Endothelial cell of umbilical vein (primary cell): ENCODE results near the gene MXD4. TPM values are rescaled to one million over a fixed set of nuclear protein-coding genes. Genes with fewer than 3 reads are reported as not detected.

Source experiments
- BruUV-seq: library from RNA; stranded (reverse); fragments of 400-500 nt; replicated peaks from 2 replicates; lab custom pipeline; 2021; lab: Mats Ljungman, UMichigan
- CTCF ChIA-PET: fragments of 300-600, 350-600 bp; sonication (Branson Sonifier 250); formaldehyde crosslinking; loops from one replicate; lab custom pipeline; 2021; ENCODE audit warnings: antibody characterized with exemption, inconsistent platforms; lab: Charles Lee
- POLR2A ChIA-PET: fragments of 300-600, 350-600 bp; sonication (Branson Sonifier 250); formaldehyde crosslinking; loops from one replicate; lab custom pipeline; 2021; ENCODE audit warnings: antibody characterized with exemption, inconsistent platforms; lab: Charles Lee
- DNase-seq: peaks from one replicate; pipeline ENCODE4 v3.0.0-alpha.2; 2011; ENCODE audit warnings: low read depth, low spot score
- FAIRE-seq: peaks from 2 replicates; lab custom pipeline; 2011; peaks lifted over from hg19 to GRCh38; lab: Jason Lieb, UNC
- H2AFZ ChIP-seq: 2 replicates; pipeline ENCODE4 v1.6.0; 2012; ENCODE audit warnings: low read depth, low read length, control low read depth, inconsistent platforms
- H3K27ac ChIP-seq: 2 replicates; pipeline ENCODE4 v1.5.1; 2011; ENCODE audit warnings: low read depth, mild to moderate bottlenecking, control low read depth, low read length, moderate library complexity; ENCODE audit not compliant: insufficient read depth
- H3K27me3 ChIP-seq, 2 experiments: 2 replicates each; pipeline versions ENCODE4 v1.6.0 to v1.6.1; 2011; ENCODE audit warnings: low read length in 2 of 2, mixed read lengths in 1 of 2; ENCODE audit not compliant: control insufficient read depth in 2 of 2, insufficient read depth in 2 of 2
- H3K36me3 ChIP-seq, 2 experiments: 2 replicates in 1 of 2; 3 replicates in 1 of 2; pipeline ENCODE4 v1.5.1; 2011; ENCODE audit warnings: low read length in 2 of 2, mild to moderate bottlenecking in 1 of 2, moderate library complexity in 1 of 2; ENCODE audit not compliant: control insufficient read depth in 2 of 2, insufficient read depth in 2 of 2; ENCODE audit errors: extremely low read depth in 1 of 2
- H3K4me1 ChIP-seq: 3 replicates; pipeline ENCODE4 v1.5.1; 2011; ENCODE audit warnings: mild to moderate bottlenecking, low read length; ENCODE audit not compliant: control insufficient read depth, insufficient read depth; ENCODE audit errors: extremely low read depth
- H3K4me2 ChIP-seq: 2 replicates; pipeline ENCODE4 v1.6.1; 2011; ENCODE audit warnings: low read length, control low read depth, mixed read lengths; ENCODE audit not compliant: insufficient read depth
- H3K4me3 ChIP-seq, 3 experiments: fragments of 200-600 bp in 1 of 3; sonication (generic), shearing (Covaris generic) in 1 of 3; replicated peaks in 1 of 3; 2 replicates each; pipeline ENCODE4 v1.5.1; 2011 to 2016; ENCODE audit warnings: control low read depth in 3 of 3, low read length in 3 of 3, mild to moderate bottlenecking in 2 of 3, inconsistent platforms in 1 of 3, low read depth in 1 of 3, moderate library complexity in 1 of 3; ENCODE audit not compliant: insufficient read depth in 1 of 3
- H3K79me2 ChIP-seq: 2 replicates; pipeline ENCODE4 v1.6.0; 2012; ENCODE audit warnings: low read length, inconsistent platforms; ENCODE audit not compliant: control insufficient read depth, insufficient read depth
- H3K9ac ChIP-seq: replicated peaks from 2 replicates; pipeline ENCODE3; 2011; ENCODE audit warnings: low read length, control low read depth; ENCODE audit not compliant: insufficient read depth; ENCODE audit errors: extremely low read depth
- H3K9me1 ChIP-seq: replicated peaks from 3 replicates; pipeline ENCODE4 v1.6.0; 2011; ENCODE audit warnings: mild to moderate bottlenecking, low read length; ENCODE audit not compliant: control insufficient read depth, insufficient read depth; ENCODE audit errors: extremely low read depth
- H3K9me3 ChIP-seq: replicated peaks from 2 replicates; pipeline ENCODE4 v1.5.1; 2012; ENCODE audit warnings: low read length, inconsistent platforms; ENCODE audit not compliant: control insufficient read depth, insufficient read depth
- H4K20me1 ChIP-seq: replicated peaks from 2 replicates; pipeline ENCODE3; 2011; ENCODE audit warnings: mild to moderate bottlenecking, low read length; ENCODE audit not compliant: control insufficient read depth, insufficient read depth; ENCODE audit errors: extremely low read depth
- EZH2 ChIP-seq: IDR thresholded peaks from 2 replicates; pipeline ENCODE4 v1.6.1; 2012; ENCODE audit warnings: borderline replicate concordance, low read depth, mild to moderate bottlenecking, moderate library complexity, low read length, inconsistent platforms; ENCODE audit not compliant: severe bottlenecking
- FOS ChIP-seq: IDR thresholded peaks from 2 replicates; pipeline ENCODE4 v1.6.1; 2011; ENCODE audit warnings: mild to moderate bottlenecking, low read length, moderate library complexity, borderline replicate concordance; ENCODE audit not compliant: insufficient read depth
- GATA2 ChIP-seq: IDR thresholded peaks from 2 replicates; pipeline ENCODE4 v1.7.0; 2011; ENCODE audit warnings: low read depth, mild to moderate bottlenecking, moderate library complexity, mixed read lengths, low read length; ENCODE audit not compliant: insufficient read length, insufficient read depth
- MYC ChIP-seq: IDR thresholded peaks from one replicate; pipeline ENCODE4 v1.6.1; 2011; ENCODE audit warnings: mild to moderate bottlenecking, low read depth, low read length
- POLR2A ChIP-seq: IDR thresholded peaks from 2 replicates; pipeline ENCODE4 v1.6.1; 2012; ENCODE audit warnings: low read depth, mild to moderate bottlenecking, control low read depth, low read length
- POLR2AphosphoS5 ChIP-seq: IDR thresholded peaks from 2 replicates; pipeline ENCODE4 v1.6.1; 2012; ENCODE audit warnings: low read depth, mild to moderate bottlenecking, control low read depth, low read length, moderate library complexity; ENCODE audit not compliant: insufficient read depth
- dilution Hi-C: fragments of 300-500 bp; cut with MboI; formaldehyde crosslinking; loops from one replicate; pipeline ENCODE4 v1.15.0; 2019; ENCODE audit warnings: low sequenced_read_pairs; ENCODE audit not compliant: extremely low pct_ligation_motif_present
- intact Hi-C: fragments of 100-400 bp; cut with micrococcal nuclease; formaldehyde crosslinking; loops from one replicate; pipeline ENCODE4 v1.10.0; 2022
- polyA plus RNA-seq, 4 experiments: library from polyadenylated mRNA; depleted of rRNA in 3 of 4; stranded (reverse) in 3 of 4; unstranded in 1 of 4; fragments of >200 nt; gene quantifications; 2 replicates each; pipeline versions ENCODE4 v1.2.1 to v1.2.3, GENCODE V29; 2011 to 2012; ENCODE audit warnings: missing spikeins in 1 of 4
- total RNA-seq: library from RNA; stranded (reverse); gene quantifications from 2 replicates; pipeline ENCODE4 v1.2.3, GENCODE V29; 2021
- TF ChIP-seq, protein P1 (sequence below): IDR thresholded peaks from 2 replicates; pipeline ENCODE4 v1.6.1; 2011; ENCODE audit not compliant: insufficient read depth, insufficient read length
- TF ChIP-seq, protein P2 (sequence below), 2 donors: IDR thresholded peaks; 1 replicate in 1 of 2; 2 replicates in 1 of 2; pipeline ENCODE4 v1.5.1; 2011; ENCODE audit warnings: low read length in 2 of 2, mild to moderate bottlenecking in 2 of 2, moderate library complexity in 2 of 2, control low read depth in 1 of 2, inconsistent platforms in 1 of 2, low read depth in 1 of 2; ENCODE audit not compliant: insufficient read depth in 1 of 2; ENCODE audit errors: extremely low read depth in 1 of 2

Gene MXD4
- total and polyA plus RNA-seq, 2 donors (not counting 3 experiments of a cell fraction or from before 2014, with no cell fraction given) = 62.7 to 74.1 TPM

DNA sequence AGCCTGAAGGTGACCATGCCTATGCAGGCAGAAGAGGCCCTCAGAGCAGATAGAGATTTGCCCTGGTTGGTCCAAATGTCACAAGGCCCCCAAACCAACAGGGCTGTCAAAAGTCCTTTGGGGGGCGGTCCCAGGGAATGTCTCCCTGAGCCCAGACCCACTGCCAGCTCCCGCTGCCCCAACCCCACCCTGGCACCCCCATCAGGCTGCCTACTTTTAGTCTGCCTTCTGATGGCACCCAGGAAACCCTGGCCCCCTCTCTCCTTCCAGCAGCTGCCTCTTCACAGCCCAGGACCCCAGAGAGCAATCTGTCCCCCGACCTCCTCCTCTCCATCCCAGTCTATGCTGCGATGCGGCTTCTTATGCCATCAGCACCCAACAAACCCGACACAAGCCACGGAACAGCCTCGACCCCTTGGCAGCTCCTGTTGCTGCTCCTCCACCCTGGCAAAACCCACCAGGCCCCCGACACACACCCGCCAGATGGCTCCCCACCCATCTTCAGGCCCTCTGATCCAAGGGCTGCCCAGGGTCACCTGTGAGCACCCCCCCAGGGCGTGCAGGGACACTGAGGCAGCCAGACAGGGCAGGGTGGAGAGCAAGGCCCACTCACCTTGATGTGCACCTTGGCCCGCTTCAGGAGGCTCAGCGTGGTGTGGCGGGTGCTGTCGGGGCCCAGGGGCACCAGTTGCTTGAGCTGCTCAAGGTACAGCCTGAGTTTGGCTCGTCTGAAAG is 9.9 kb downstream of the MXD4 start:
- FAIRE-seq (no peak), DNase-seq (no peak)
- TF ChIP-seq POLR2AphosphoS5 (no peak), EZH2 (no peak), GATA2 (no peak), POLR2A (no peak), MYC (no peak), FOS (no peak)
- TF ChIP-seq, protein P1, sequence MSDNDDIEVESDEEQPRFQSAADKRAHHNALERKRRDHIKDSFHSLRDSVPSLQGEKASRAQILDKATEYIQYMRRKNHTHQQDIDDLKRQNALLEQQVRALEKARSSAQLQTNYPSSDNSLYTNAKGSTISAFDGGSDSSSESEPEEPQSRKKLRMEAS = no peak
- TF ChIP-seq, protein P2, sequence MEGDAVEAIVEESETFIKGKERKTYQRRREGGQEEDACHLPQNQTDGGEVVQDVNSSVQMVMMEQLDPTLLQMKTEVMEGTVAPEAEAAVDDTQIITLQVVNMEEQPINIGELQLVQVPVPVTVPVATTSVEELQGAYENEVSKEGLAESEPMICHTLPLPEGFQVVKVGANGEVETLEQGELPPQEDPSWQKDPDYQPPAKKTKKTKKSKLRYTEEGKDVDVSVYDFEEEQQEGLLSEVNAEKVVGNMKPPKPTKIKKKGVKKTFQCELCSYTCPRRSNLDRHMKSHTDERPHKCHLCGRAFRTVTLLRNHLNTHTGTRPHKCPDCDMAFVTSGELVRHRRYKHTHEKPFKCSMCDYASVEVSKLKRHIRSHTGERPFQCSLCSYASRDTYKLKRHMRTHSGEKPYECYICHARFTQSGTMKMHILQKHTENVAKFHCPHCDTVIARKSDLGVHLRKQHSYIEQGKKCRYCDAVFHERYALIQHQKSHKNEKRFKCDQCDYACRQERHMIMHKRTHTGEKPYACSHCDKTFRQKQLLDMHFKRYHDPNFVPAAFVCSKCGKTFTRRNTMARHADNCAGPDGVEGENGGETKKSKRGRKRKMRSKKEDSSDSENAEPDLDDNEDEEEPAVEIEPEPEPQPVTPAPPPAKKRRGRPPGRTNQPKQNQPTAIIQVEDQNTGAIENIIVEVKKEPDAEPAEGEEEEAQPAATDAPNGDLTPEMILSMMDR (IDR thresholded peaks at IDR 0.05; ENCODE audit: extremely low read depth in 1 of 2, insufficient read depth in 1 of 2, low read depth in 1 of 2, low read length in 2 of 2) = no peak
- H3K27ac ChIP-seq = no peak overlapping the region
- no peaks in the 10 kb centered on the region for H3K9me1 ChIP-seq
- H3K4me2 ChIP-seq = no peak overlapping the region
- peaks cover 2 to 39% of the 10 kb centered on the region in 2 experiments for H3K36me3 ChIP-seq
- dilution Hi-C loops (no loop called here), intact Hi-C loops (no loop called here)
- BruUV-seq = no TSS peak
- no peaks in the 10 kb centered on the region for H4K20me1 ChIP-seq
- H3K4me3 ChIP-seq = no peak overlapping the region
- no peaks in the 10 kb centered on the region for H3K9me3 ChIP-seq
- H3K4me1 ChIP-seq = peaks cover 10% of the 10 kb centered on the region
- no peaks in the 10 kb centered on the region for H3K27me3 ChIP-seq
- ChIA-PET POLR2A (no interaction called here), CTCF (no interaction called here)
- H2AFZ ChIP-seq = no peak overlapping the region
- H3K9ac ChIP-seq = no peak overlapping the region
- H3K79me2 ChIP-seq = no peaks in the 10 kb centered on the region
